GM20431 (cell line): ENCODE results near the gene PCDHGA5.
"Not testable (repeated sequence)": the region's sequence is repeated elsewhere in the genome, so short reads cannot be mapped to it uniquely, and the experiment has no call there.

Experiments
- in situ Hi-C: fragments of 300-500 bp; cut with MseI, MboI; formaldehyde crosslinking; loops from one replicate; pipeline ENCODE4 v1.15.0; 2020; ENCODE audit warnings: low sequenced_read_pairs; ENCODE audit not compliant: unreplicated experiment

PCDHGA5 gene

GRCh38 chr5:141383345-141383744 lies 19.4 kb downstream of the PCDHGA5 start:
- in situ Hi-C loops, result no loop called here

- in situ Hi-C loops, result no loop called here
Observed at GRCh38 chr5:141384471-141385267, 20.7 kb downstream of the PCDHGA5 start.

GRCh38 chr5:141387557-141388311 lies 23.8 kb downstream of the PCDHGA5 start, which contains the start of gene PCDHGB4:
Gene PCDHGB4, plus strand, starts transcription at chr5:141387698. Its CDS starts 187 bp downstream, at chr5:141387885.
- in situ Hi-C loops, result not testable (repeated sequence)

GRCh38 chr5:141388661-141389060 lies 24.7 kb downstream of the PCDHGA5 start:
- in situ Hi-C loops, result no loop called here

GRCh38 chr5:141389153-141390042 lies 25.4 kb downstream of the PCDHGA5 start:
- in situ Hi-C loops, result no loop called here

- in situ Hi-C loops, result no loop called here
Observed at GRCh38 chr5:141392429-141393198, 28.7 kb downstream of the PCDHGA5 start, which contains the start of gene PCDHGA8. Gene PCDHGA8, plus strand, starts transcription at chr5:141392633. Its CDS starts 181 bp downstream, at chr5:141392814.

GRCh38 chr5:141393267-141393666 lies 29.3 kb downstream of the PCDHGA5 start:
- in situ Hi-C loops, result no loop called here

GRCh38 chr5:141394401-141395187 lies 30.6 kb downstream of the PCDHGA5 start:
- in situ Hi-C loops, result not testable (repeated sequence)

GRCh38 chr5:141397756-141398551 lies 34.0 kb downstream of the PCDHGA5 start, which contains the start of gene PCDHGB5:
Gene PCDHGB5, plus strand, starts transcription at chr5:141397947. Its CDS starts 181 bp downstream, at chr5:141398128.
- in situ Hi-C loops, result not testable (repeated sequence)

GRCh38 chr5:141398608-141399007 lies 34.6 kb downstream of the PCDHGA5 start:
- in situ Hi-C loops, result no loop called here

- in situ Hi-C loops, result no loop called here
Observed at GRCh38 chr5:141399555-141400258, 35.7 kb downstream of the PCDHGA5 start.

GRCh38 chr5:141402553-141403243 lies 38.7 kb downstream of the PCDHGA5 start, which contains the start of gene PCDHGA9:
Gene PCDHGA9, plus strand, starts transcription at chr5:141402778. Its CDS starts 175 bp downstream, at chr5:141402953.
- in situ Hi-C loops, result no loop called here

- in situ Hi-C loops, result no loop called here
Observed at GRCh38 chr5:141403387-141403786, 39.4 kb downstream of the PCDHGA5 start.

- in situ Hi-C loops, result not testable (repeated sequence)
Observed at GRCh38 chr5:141407790-141408505, 44.0 kb downstream of the PCDHGA5 start, which contains the start of gene PCDHGB6. Gene PCDHGB6, plus strand, starts transcription at chr5:141408021. Its CDS starts 182 bp downstream, at chr5:141408203.

GRCh38 chr5:141409598-141410306 lies 45.8 kb downstream of the PCDHGA5 start:
- in situ Hi-C loops, result loop anchor here (10.0 kb wide), 1 partner anchor 155 kb away; no protein-coding TSS in a partner anchor
